HEK293T (cell line): ENCODE results near the gene GOLT1A.

Experiments
- CTCF ChIA-PET: fragments of 350-600 bp; formaldehyde crosslinking; extraction: SDS; loops from one replicate; lab custom pipeline; 2021; ENCODE audit warnings: antibody characterized with exemption, inconsistent platforms; lab: Yijun Ruan, JAX
- POLR2A ChIA-PET: fragments of 350-600 bp; formaldehyde crosslinking; extraction: SDS; loops from one replicate; lab custom pipeline; 2020; ENCODE audit warnings: antibody characterized with exemption, inconsistent platforms; lab: Yijun Ruan, JAX
- DNase-seq: peaks from one replicate; pipeline ENCODE4 v3.0.0; 2012; ENCODE audit warnings: mixed read lengths; ENCODE audit errors: extremely low spot score
- ARNT ChIP-seq: fragments of 450-650 bp; IDR thresholded peaks from 2 replicates; pipeline ENCODE4 v1.6.1; 2017; ENCODE audit warnings: mild to moderate bottlenecking
- BHLHE40 ChIP-seq: fragments of 450-650 bp; IDR thresholded peaks from 2 replicates; pipeline ENCODE4 v1.6.1; 2016; ENCODE audit warnings: mild to moderate bottlenecking, moderate library complexity, borderline replicate concordance
- CTBP1 ChIP-seq: fragments of 450-650 bp; IDR thresholded peaks from 2 replicates; pipeline ENCODE4 v1.6.1; 2016; ENCODE audit warnings: borderline replicate concordance
- ELF4 ChIP-seq: fragments of 450-650 bp; IDR thresholded peaks from 2 replicates; pipeline ENCODE4 v1.6.1; 2017; ENCODE audit warnings: antibody characterized with exemption
- FOXA1 ChIP-seq: fragments of 450-650 bp; IDR thresholded peaks from 2 replicates; pipeline ENCODE4 v1.6.1; 2016; ENCODE audit warnings: mild to moderate bottlenecking
- FOXK2 ChIP-seq: fragments of 450-650 bp; IDR thresholded peaks from 2 replicates; pipeline ENCODE4 v1.6.1; 2016; ENCODE audit warnings: mild to moderate bottlenecking
- FOXM1 ChIP-seq: fragments of 450-650 bp; IDR thresholded peaks from 2 replicates; pipeline ENCODE4 v1.6.1; 2017; ENCODE audit warnings: mild to moderate bottlenecking, borderline replicate concordance
- HDGF ChIP-seq: fragments of 450-650 bp; IDR thresholded peaks from 2 replicates; pipeline ENCODE4 v1.6.1; 2017; ENCODE audit warnings: antibody characterized with exemption, borderline replicate concordance
- L3MBTL2 ChIP-seq: fragments of 450-650 bp; conservative IDR thresholded peaks from 2 replicates; pipeline ENCODE4 v1.6.1; 2016; ENCODE audit warnings: mild to moderate bottlenecking
- LEF1 ChIP-seq: fragments of 450-650 bp; IDR thresholded peaks from 2 replicates; pipeline ENCODE4 v1.6.1; 2017; ENCODE audit warnings: mild to moderate bottlenecking, borderline replicate concordance
- NFRKB ChIP-seq: fragments of 450-650 bp; IDR thresholded peaks from 2 replicates; pipeline ENCODE4 v1.6.1; 2016; ENCODE audit warnings: mild to moderate bottlenecking, moderate library complexity
- PKNOX1 ChIP-seq: fragments of 450-650 bp; IDR thresholded peaks from 2 replicates; pipeline ENCODE4 v1.6.1; 2016
- SP1 ChIP-seq: fragments of 450-650 bp; IDR thresholded peaks from 2 replicates; pipeline ENCODE4 v1.6.1; 2017
- SUZ12 ChIP-seq: fragments of 450-650 bp; IDR thresholded peaks from 2 replicates; pipeline ENCODE4 v1.6.1; 2016; ENCODE audit warnings: mild to moderate bottlenecking
- TARDBP ChIP-seq: fragments of 450-650 bp; IDR thresholded peaks from 2 replicates; pipeline ENCODE4 v1.6.1; 2016
- ZNF384 ChIP-seq: fragments of 450-650 bp; IDR thresholded peaks from 2 replicates; pipeline ENCODE4 v1.6.1; 2016

GOLT1A gene, protein sequence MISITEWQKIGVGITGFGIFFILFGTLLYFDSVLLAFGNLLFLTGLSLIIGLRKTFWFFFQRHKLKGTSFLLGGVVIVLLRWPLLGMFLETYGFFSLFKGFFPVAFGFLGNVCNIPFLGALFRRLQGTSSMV

DNA sequence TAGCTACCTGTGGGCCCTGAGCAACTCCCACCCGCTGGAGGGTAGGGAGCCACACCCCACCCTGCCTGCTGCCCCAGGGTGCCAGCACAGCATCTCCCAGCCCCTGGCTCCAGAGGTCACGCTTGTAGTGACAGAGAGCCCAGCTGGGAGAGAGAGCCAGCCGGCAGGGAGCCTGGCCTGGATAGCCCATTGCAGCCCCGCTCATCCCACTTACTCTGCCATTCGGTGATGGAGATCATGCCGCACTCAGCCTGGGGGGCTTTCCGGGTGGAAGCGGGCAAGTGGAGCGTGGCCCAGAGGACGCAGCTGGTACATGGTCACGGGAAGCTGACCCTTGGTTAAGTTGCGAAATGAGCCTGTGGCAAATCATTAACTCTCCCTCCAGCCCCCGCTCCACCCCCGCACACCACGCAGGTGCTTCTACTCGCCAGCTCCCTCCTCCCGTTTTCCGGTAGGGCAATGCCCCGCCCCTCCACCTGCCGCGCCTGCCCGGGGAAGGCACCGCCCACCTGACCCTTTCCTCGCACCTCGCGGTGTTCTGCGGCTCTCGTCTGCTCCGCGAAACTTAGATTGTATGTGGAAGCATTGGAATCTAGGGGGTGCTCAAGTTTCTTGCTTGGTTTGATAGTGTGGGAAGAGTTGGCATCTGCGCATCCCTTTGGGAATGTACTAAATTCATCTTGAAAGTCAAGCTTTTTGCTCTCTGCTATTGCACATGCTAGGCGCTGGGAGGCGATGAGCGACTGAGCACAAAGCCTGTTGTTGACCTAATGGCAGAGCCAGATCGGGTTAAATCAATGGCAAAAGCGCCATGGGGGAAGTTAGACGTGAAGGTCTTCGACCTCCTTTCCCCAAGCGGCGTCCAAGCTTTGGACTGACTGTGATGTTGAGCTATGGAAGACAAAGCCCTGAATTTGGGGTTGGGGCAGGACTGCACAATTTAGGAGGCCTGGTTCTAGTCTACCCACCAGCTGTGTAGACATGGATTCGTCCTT is at the start of gene GOLT1A:
Gene GOLT1A, minus strand, starts transcription at position 321 of the 995 bp plus-strand sequence. Its CDS starts 82 bp downstream, at position 239.
- no peak for DNase-seq
- ChIA-PET POLR2A (no interaction called here), CTCF (interaction anchor here (1.3 kb wide), 1 partner anchor 8 kb away, joined by 4 read pairs; no protein-coding TSS in a partner anchor)
- TF ChIP-seq SUZ12 (no peak), ELF4 (no peak), ARNT (no peak), ZNF384 (no peak), FOXK2 (no peak), FOXM1 (no peak), FOXA1 (no peak)

DNA sequence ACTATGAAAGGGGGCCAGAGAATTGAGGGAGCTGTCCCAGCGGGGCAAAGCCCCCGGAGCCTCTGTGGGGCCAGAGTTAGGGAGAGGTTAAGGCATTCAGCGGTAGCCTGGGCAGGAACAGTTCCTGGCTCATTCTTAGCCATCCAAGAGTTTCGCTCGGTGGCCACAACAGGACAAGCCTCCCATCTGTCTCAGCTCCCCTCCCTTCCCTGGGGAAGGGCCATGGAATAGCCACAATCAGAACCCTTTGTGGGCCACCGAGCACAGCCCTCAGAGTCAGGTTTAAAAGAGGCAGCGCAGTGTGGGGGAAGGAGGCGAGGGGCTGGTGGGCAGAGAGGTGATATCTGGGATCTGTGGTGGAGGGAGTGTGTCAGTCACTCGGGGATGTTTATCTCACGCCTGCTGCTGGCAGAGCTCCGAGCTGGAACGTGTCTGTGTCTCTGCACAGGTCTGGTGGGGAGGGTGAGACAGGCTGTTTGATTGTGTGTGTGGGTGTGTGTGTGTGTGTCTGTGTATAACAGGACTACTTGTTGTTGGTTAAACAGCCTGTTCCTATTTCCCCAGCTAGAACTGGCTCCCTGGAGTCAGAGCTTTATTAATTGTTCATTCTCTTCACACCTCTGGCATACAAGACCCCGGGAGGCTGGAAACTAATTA is 49.6 kb upstream of the GOLT1A start:
- ChIA-PET POLR2A (no interaction called here), CTCF (interaction anchor here (1.2 kb wide), 1 partner anchor 9 kb away, joined by 3 read pairs; no protein-coding TSS in a partner anchor)
- no peak for TF ChIP-seq LEF1
- TF ChIP-seq ELF4: no peak
- no peak for TF ChIP-seq SP1
- no peak for TF ChIP-seq ZNF384
- no peak for TF ChIP-seq CTBP1
- TF ChIP-seq NFRKB: no peak
- no peak for TF ChIP-seq FOXA1
- no peak for TF ChIP-seq BHLHE40
- TF ChIP-seq PKNOX1: no peak
- no peak for TF ChIP-seq FOXK2
- TF ChIP-seq HDGF: no peak
- no peak for TF ChIP-seq ARNT
- no peak for TF ChIP-seq TARDBP
- no peak for TF ChIP-seq FOXM1
- TF ChIP-seq SUZ12: no peak
- no peak for TF ChIP-seq L3MBTL2
- no peak for DNase-seq

- ChIA-PET POLR2A (no interaction called here), CTCF (no interaction called here)
- DNase-seq: no peak
- no peak for TF ChIP-seq LEF1
- no peak for TF ChIP-seq FOXK2
- TF ChIP-seq ELF4: no peak
These were observed 48.9 kb upstream of the GOLT1A start for GRCh38 chr1:204262506-204263253.

- no peak for DNase-seq
- ChIA-PET CTCF (no interaction called here), POLR2A (no interaction called here)
- TF ChIP-seq BHLHE40: no peak
- no peak for TF ChIP-seq LEF1
- TF ChIP-seq SUZ12: no peak
- no peak for TF ChIP-seq FOXK2
- TF ChIP-seq PKNOX1: no peak
- no peak for TF ChIP-seq ZNF384
- no peak for TF ChIP-seq FOXM1
- TF ChIP-seq L3MBTL2: no peak
- TF ChIP-seq NFRKB: no peak
- TF ChIP-seq SP1: no peak
- TF ChIP-seq FOXA1: no peak
- TF ChIP-seq ELF4: no peak
- no peak for TF ChIP-seq ARNT
- TF ChIP-seq TARDBP: no peak
- no peak for TF ChIP-seq HDGF
- no peak for TF ChIP-seq CTBP1
These were observed 48.1 kb upstream of the GOLT1A start for GRCh38 chr1:204261746-204262505.

DNA sequence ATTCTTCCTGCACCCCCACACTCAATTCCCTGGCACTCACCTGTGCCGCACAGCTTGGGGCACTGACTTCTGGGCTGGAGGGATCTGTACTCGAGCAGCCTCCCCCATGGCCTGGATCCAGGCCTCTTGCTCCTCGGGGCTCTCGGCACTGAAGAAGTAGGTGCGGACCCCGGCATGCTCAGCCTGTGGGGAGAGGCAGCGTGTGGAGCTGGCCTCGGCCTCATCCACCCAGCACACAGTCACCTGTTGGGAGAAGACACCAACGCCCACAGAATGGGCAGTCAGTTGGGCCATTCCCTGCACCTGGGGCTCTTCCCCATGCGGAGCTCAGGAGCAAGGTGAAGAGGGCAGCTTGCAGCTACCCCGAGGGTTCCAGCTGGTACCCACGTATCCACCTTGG is 47.5 kb upstream of the GOLT1A start:
- CTCF ChIA-PET: no interaction called here
- no peak for DNase-seq
- no peak for TF ChIP-seq TARDBP
- TF ChIP-seq FOXM1: no peak
- no peak for TF ChIP-seq SP1
- TF ChIP-seq HDGF: no peak
- no peak for TF ChIP-seq CTBP1
- no peak for TF ChIP-seq ARNT
- no peak for TF ChIP-seq SUZ12
- no peak for TF ChIP-seq BHLHE40
- no peak for TF ChIP-seq ZNF384
- TF ChIP-seq L3MBTL2: no peak
- POLR2A ChIA-PET: no interaction called here
